GM21737 (cell line): Measurements from ENCODE around the gene LCLAT1.
"Not testable (repeated sequence)": the region's sequence is repeated elsewhere in the genome, so short reads cannot be mapped to it uniquely, and the experiment has no call there.

ENCODE experiments used
- ATAC-seq: cut with Tn5 transposase; IDR thresholded peaks from one replicate; pipeline ENCODE4 v1.9.1; 2021; ENCODE audit warnings: mild to moderate bottlenecking, moderate library complexity; ENCODE audit not compliant: unreplicated experiment

Gene LCLAT1

GRCh38 chr2:30484995-30485394 is 37.9 kb downstream of the LCLAT1 start:
- ATAC-seq, result no peak

GRCh38 chr2:30486655-30487054 is 39.6 kb downstream of the LCLAT1 start:
- no peak for ATAC-seq

DNA sequence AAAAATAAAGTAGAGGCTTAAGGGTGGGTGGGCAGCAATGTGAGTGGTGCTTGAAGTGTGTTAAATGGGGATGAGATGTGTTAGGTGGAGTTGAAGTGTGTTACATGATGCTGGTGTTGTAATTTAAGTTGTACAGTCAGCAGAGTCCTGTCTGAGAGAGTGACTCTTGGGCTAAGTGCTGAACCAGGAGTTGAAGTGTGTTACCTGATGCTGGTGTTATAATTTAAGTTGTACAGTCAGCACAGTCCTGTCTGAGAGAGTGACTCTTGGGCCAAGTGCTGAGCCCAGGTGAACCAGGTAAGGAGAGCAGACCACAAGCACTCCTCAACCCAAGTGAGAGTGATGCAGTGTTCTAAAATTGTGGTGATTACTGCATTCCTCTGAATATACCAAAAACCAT is 40.6 kb downstream of the LCLAT1 start:
- ATAC-seq, result no peak

DNA sequence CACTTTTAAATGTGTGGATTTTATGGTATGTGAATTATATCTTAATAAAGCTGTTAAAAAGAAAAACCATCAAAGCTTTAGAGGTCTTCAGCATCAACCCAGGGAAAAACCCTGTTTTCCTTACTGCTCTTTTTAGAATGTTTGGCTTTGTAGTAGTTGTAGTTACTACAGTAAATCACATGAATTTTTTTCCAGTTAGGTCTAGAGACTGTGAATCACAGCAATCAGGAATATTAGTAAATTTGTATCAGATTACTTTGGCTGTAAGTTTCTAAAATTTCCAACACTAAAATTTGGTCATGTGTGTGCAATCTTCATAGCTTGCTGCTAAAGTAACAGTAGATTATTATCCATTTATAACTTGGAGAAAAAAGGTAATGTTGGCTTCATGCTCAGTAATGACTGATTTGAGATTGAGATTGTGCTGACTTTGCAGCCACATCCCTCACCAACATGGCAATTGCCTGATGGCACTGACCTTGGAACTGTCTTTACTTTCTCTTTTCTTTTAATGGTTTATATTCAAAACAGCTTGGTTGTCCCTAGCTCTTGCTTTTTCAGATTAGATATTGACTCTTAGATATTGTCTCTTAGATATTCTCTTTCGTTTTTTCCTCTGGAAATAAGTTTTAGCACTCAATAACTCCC is 41.1 kb downstream of the LCLAT1 start:
- no peak for ATAC-seq

GRCh38 chr2:30491225-30491624 is 44.2 kb downstream of the LCLAT1 start:
- ATAC-seq, result no peak

- ATAC-seq, result no peak
Measured at GRCh38 chr2:30492185-30492584, 45.1 kb downstream of the LCLAT1 start.

DNA sequence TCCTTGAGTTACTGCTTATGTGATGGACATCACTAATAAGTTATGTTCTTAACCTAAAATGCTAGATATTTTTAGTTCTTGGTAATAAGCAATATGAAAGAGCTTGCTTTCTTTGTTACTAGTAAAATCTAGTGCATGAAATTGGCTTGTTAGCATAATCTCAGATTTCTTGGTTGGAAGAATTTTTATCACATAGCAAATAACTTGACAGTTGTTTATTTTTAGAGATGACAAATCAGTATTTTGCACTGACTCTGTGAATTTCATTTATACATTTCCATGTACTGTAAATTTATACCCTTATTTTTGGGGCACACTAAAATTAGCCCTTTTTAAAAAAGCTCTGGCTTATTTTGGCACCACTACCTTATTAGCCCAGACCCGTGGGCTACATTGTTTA is 45.6 kb downstream of the LCLAT1 start:
- no peak for ATAC-seq

DNA sequence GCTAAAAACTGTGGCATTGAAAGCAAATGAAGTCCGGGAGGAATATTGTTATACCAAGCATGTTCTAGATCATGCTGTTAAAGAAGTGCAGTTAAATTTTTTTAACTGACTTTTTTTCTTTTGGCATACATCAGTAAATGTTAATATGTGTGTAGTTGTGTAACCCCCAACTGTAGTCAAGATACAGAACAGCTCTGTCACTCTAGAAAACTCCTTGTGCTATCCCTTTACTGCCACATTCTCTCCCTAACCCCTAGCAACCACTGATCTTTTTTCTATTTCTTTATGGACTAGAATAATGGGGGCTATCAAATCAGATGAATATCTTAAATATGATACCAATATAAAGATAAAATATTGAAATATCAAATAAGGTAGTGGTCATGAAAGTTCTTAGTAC is 46.4 kb downstream of the LCLAT1 start:
- no peak for ATAC-seq

DNA sequence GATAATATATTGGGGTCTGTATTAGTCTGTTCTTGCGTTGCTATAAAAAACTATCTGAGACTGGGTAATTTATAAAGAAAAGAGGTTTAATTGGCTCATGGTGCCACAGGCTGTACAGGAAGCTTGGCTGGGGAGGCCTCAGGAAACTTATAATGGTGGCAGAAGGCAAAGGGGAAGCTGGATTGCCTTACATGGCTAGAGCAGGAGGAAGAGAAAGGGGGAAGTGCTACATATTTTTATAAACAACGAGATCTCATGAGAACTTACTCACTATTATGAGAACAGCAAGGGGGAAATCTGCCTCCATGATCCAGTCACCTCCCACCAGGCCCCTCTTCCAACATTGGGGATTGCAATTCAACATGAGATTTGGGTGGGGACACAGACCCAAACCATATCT is 48.9 kb downstream of the LCLAT1 start:
- not testable (repeated sequence) for ATAC-seq

DNA sequence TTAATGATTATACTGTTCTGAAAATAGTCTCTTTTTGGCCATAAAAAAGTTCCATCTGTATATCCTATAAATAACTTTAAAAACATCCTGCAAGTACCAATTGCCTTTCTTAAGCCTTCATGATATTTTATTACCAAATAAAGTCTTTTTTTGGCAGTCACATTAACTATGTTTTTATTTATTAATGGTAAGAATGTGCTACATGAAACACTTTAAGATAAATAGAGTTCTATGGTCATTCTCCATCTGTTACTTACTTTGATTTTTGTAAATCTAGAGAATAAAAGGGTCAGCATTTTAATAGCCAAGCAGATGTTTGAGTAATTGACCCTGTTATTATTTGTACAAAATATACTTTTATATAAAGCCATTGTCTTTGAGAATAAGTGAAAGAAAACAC is 52.6 kb downstream of the LCLAT1 start:
- no peak for ATAC-seq

GRCh38 chr2:30500699-30501098 is 53.7 kb downstream of the LCLAT1 start:
- no peak for ATAC-seq

GRCh38 chr2:30502310-30502709 is 55.3 kb downstream of the LCLAT1 start:
- no peak for ATAC-seq

GRCh38 chr2:30503007-30503694 is 56.1 kb downstream of the LCLAT1 start:
- ATAC-seq, result no peak

DNA sequence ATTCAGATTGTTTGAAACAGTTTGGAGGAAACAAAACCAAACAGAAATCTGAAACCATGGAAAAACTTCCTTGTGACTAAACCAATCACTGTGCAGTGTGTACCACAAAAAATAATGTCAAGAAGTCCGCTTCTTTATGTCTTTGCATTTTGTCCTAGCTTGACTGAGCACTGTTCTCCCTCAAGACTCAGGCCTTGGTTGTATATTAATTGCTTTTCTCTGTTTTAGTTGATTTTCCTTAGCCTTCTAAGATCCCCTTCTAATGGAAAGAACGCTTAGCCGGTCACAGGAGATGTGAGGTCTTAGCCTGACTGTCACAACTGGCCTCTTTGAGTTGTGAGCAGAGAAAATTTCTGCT is 56.6 kb downstream of the LCLAT1 start:
- ATAC-seq, result no peak

GRCh38 chr2:30504731-30505130 is 57.7 kb downstream of the LCLAT1 start:
- ATAC-seq, result no peak

DNA sequence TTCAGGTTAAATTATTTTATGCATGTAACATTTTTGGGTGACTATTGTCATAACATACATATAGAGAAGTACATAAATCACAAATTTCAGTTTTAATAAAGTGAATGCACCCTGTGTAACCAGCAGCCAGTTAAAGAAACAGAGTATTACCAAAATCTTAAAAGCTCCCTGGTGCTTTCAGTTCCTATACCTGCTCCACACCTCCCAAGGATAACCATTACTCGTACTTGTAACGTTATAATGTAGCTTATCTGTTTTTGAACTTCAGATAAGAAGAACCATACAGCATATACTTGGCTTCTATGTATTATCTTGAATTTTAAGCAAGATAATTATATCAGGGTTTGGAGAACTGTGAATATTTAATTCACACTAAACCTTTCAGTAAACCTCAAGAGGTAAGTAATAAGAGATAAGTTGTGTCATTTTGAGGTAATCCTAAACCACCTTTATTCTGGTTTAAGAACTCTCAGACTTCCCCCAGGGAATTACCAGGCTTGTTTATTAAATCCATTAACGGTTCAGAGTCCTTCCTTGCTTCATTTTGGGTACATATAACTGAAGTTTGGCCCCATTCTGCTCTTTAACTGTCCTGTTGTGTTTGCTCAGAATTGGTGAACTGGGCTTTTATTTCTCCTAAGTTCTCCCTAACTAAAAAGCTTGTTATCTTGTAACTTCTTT is 58.6 kb downstream of the LCLAT1 start:
- no peak for ATAC-seq

GRCh38 chr2:30507460-30507859 is 60.4 kb downstream of the LCLAT1 start:
- ATAC-seq, result not testable (repeated sequence)

GRCh38 chr2:30509716-30510115 is 62.7 kb downstream of the LCLAT1 start:
- ATAC-seq, result no peak

DNA sequence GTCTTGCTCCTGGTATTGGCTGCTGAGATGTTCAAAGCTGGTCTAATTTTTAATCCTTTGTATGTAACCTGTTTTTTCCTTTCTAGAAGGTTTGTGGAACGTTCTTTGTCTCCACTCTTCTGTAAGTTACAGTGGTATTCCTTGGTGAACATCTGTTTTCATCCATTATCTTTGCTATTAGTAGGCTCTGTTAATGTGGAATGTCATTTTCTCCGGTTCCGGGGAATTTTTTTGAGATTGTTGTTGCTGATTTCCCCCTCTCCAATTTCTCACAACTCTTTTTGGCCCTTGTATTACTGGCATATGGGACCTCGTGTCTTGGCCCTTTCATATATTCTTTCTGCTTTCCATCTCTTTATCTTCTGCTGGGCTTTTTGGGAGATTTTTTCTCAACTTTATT is 63.4 kb downstream of the LCLAT1 start:
- no peak for ATAC-seq

DNA sequence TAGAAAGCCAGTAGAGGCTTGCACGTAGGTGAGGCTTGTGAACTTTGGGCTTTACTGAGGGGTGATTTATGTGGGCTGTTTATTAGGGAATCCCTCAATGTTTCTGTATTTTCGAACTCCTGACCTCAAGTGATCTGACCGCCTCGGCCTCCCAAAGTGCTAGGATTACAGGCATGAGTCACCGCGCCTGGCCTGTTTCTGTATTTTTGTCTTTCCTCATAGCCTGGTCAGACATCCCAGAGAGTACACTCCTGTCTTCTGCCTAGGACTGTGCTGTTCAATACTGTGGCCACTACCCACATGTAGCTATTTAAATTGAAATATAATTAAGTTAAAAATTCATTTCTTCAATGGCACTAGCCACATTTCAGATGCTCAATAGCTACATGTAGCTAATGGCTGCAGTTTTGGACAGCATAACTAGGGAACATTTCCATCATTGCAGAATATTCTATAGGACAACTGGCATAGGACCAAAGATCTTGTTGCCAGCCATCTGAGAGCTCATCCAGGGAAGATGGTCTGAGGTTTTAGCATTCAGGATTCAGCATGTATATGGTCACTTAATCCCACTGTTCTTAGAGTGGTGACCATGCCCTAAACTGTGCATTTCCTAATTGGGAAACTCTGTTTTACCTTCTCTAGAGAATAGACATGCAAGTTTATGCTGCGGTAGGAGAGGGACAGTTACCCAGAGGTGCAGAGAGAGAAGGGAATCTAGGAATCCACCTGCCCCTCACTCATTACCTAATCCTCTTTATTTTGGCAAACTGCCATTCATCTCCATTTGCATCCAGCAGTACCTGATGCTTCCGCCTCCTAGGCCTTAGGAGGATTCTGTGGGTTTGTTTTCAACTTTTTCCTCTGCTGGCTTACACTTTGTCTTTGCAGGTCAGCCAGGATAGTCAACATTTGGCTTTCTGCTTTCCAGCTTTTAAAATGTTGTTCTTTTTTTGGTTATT is 64.4 kb downstream of the LCLAT1 start:
- no peak for ATAC-seq

GRCh38 chr2:30512243-30512886 is 65.3 kb downstream of the LCLAT1 start:
- no peak for ATAC-seq
